OCI-LY7 (cell line): ENCODE data around the gene LARP7. TPM values are rescaled to one million over a fixed set of nuclear protein-coding genes. Genes with fewer than 3 reads are reported as not detected.
"Not testable (repeated sequence)": the region's sequence is repeated elsewhere in the genome, so short reads cannot be mapped to it uniquely, and the experiment has no call there.

Experiments used
- BruUV-seq: library from RNA; stranded (reverse); fragments of 400-500 nt; replicated peaks from 2 replicates; lab custom pipeline; 2021; lab: Mats Ljungman, UMichigan
- CTCF ChIA-PET: fragments of 300-600 bp; sonication (Branson Sonifier 250); formaldehyde crosslinking; loops from one replicate; lab custom pipeline; 2022; ENCODE audit warnings: antibody characterized with exemption; ENCODE audit not compliant: unreplicated experiment; lab: Charles Lee
- POLR2A ChIA-PET: fragments of 300-600 bp; sonication (Branson Sonifier 250); formaldehyde crosslinking; loops from one replicate; lab custom pipeline; 2022; ENCODE audit warnings: antibody characterized with exemption; lab: Charles Lee
- DNase-seq: peaks from one replicate; pipeline ENCODE4 v3.0.0-alpha.2; 2015; ENCODE audit warnings: low spot score
- H2AFZ ChIP-seq: fragments of 200-600 bp; sonication (generic), shearing (Covaris generic); 2 replicates; pipeline ENCODE4 v1.6.1; 2014; ENCODE audit warnings: mild to moderate bottlenecking, antibody characterized with exemption, low read length, moderate library complexity
- H3K27ac ChIP-seq: fragments of 200-600 bp; sonication (generic); 2 replicates; pipeline ENCODE4 v1.5.1; 2014; ENCODE audit warnings: mixed run types, low read depth, mild to moderate bottlenecking, moderate library complexity, low read length, inconsistent platforms; ENCODE audit not compliant: poor library complexity, severe bottlenecking
- H3K36me3 ChIP-seq: fragments of 200-600 bp; sonication (generic); 2 replicates; pipeline ENCODE4 v1.6.1; 2014; ENCODE audit warnings: mild to moderate bottlenecking, antibody characterized with exemption, low read length, moderate library complexity, mixed read lengths; ENCODE audit not compliant: insufficient read depth
- H3K4me1 ChIP-seq: fragments of 200-600 bp; sonication (generic); 2 replicates; pipeline ENCODE4 v1.5.1; 2014; ENCODE audit warnings: mild to moderate bottlenecking, low read length; ENCODE audit not compliant: insufficient read depth, poor library complexity, severe bottlenecking
- H3K4me2 ChIP-seq: fragments of 200-600 bp; sonication (generic); 2 replicates; pipeline ENCODE4 v1.6.1; 2014; ENCODE audit warnings: mild to moderate bottlenecking, low read length
- H3K4me3 ChIP-seq: fragments of 200-600 bp; sonication (generic); 2 replicates; pipeline ENCODE4 v1.5.1; 2014; ENCODE audit warnings: mild to moderate bottlenecking, low read depth, low read length; ENCODE audit not compliant: poor library complexity, severe bottlenecking
- H3K79me2 ChIP-seq: fragments of 200-600 bp; sonication (generic); 2 replicates; pipeline ENCODE4 v1.6.1; 2016; ENCODE audit warnings: low read depth, mild to moderate bottlenecking, low read length, moderate library complexity, mixed read lengths; ENCODE audit not compliant: insufficient read depth
- H3K9me2 ChIP-seq: fragments of 200-600 bp; sonication (generic); 2 replicates; pipeline ENCODE4 v1.6.1; 2016; ENCODE audit warnings: mild to moderate bottlenecking, low read length, mixed read lengths; ENCODE audit not compliant: insufficient read depth
- H3K9me3 ChIP-seq: fragments of 200-600 bp; sonication (generic); 2 replicates; pipeline ENCODE4 v1.6.1; 2014; ENCODE audit warnings: mild to moderate bottlenecking, mixed run types, low read length, mixed read lengths
- H4K20me1 ChIP-seq: fragments of 200-600 bp; sonication (generic); 2 replicates; pipeline ENCODE4 v1.6.1; 2014; ENCODE audit warnings: mild to moderate bottlenecking, antibody characterized with exemption, low read length, moderate library complexity, mixed read lengths; ENCODE audit not compliant: insufficient read depth
- CTCF ChIP-seq: fragments of 200-600 bp; sonication (generic); conservative IDR thresholded peaks from 2 replicates; pipeline ENCODE4 v1.5.1; 2014; ENCODE audit warnings: mild to moderate bottlenecking, antibody characterized with exemption, low read length, moderate library complexity, mixed read lengths
- EZH2phosphoT487 ChIP-seq: fragments of 200-600 bp; sonication (generic); IDR thresholded peaks from 2 replicates; pipeline ENCODE4 v1.6.1; 2018; ENCODE audit warnings: low read depth, borderline replicate concordance, mild to moderate bottlenecking, mixed run types, antibody characterized with exemption, low read length, moderate library complexity, mixed read lengths
- intact Hi-C: fragments of 100-400 bp; cut with micrococcal nuclease; formaldehyde crosslinking; loops from one replicate; pipeline ENCODE4 v1.10.0; 2022; ENCODE audit not compliant: unreplicated experiment
- total RNA-seq, 2 experiments: library from RNA; depleted of rRNA in 1 of 2; stranded (reverse); fragments of >200 nt in 1 of 2; shearing (Covaris generic) in 1 of 2; gene quantifications; 2 replicates each; pipeline ENCODE4 v1.2.3, GENCODE V29; 2014 to 2022

Gene LARP7
- total RNA-seq, 2 experiments from 2014 or later: 35.0 to 53.9 TPM

GRCh38 chr4:112594993-112595392 lies 42.0 kb upstream of the LARP7 start:
- peaks cover 30% of the 10 kb centered on the region for H3K36me3 ChIP-seq
- H3K9me3 ChIP-seq: 0 out of 2 replicates have a peak, but pooled peaks cover 3% of the 10 kb centered on the region
- DNase-seq: no peak
- BruUV-seq: no TSS peak
- H3K9me2 ChIP-seq: no peaks in the 10 kb centered on the region
- no peak overlapping the region for H3K4me3 ChIP-seq
- ChIA-PET POLR2A (no interaction called here), CTCF (no interaction called here)
- H3K4me2 ChIP-seq: no peak overlapping the region
- no peaks in the 10 kb centered on the region for H4K20me1 ChIP-seq
- H3K4me1 ChIP-seq: no peaks in the 10 kb centered on the region
- intact Hi-C loops: no loop called here
- no peak for TF ChIP-seq CTCF
- no peak for TF ChIP-seq EZH2phosphoT487
- H3K79me2 ChIP-seq: no peaks in the 10 kb centered on the region
- no peak overlapping the region for H2AFZ ChIP-seq
- no peak overlapping the region for H3K27ac ChIP-seq

GRCh38 chr4:112604589-112604988 lies 32.4 kb upstream of the LARP7 start:
- no peak overlapping the region for H3K27ac ChIP-seq
- H3K79me2 ChIP-seq: no peaks in the 10 kb centered on the region
- ChIA-PET CTCF (no interaction called here), POLR2A (interaction anchor here (1.7 kb wide), 1 partner anchor 20 kb away, joined by 3 read pairs; no protein-coding TSS in a partner anchor)
- no peak overlapping the region for H3K4me3 ChIP-seq
- H2AFZ ChIP-seq: no peak overlapping the region
- no peaks in the 10 kb centered on the region for H4K20me1 ChIP-seq
- H3K36me3 ChIP-seq: peaks cover 88% of the 10 kb centered on the region
- BruUV-seq: no TSS peak
- peak; percentile 46 for DNase-seq
- no peaks in the 10 kb centered on the region for H3K4me1 ChIP-seq
- H3K4me2 ChIP-seq: no peak overlapping the region
- intact Hi-C loops: loop anchor here (5.0 kb wide), 1 partner anchor 277 kb away; no protein-coding TSS in a partner anchor
- no peaks in the 10 kb centered on the region for H3K9me3 ChIP-seq
- H3K9me2 ChIP-seq: no peaks in the 10 kb centered on the region
- peak; percentile 87 for TF ChIP-seq CTCF
- no peak for TF ChIP-seq EZH2phosphoT487

GRCh38 chr4:112612814-112613213 lies 24.1 kb upstream of the LARP7 start:
- H3K9me3 ChIP-seq, POLR2A ChIA-PET, intact Hi-C loops, BruUV-seq, DNase-seq, H3K4me1 ChIP-seq, H3K4me2 ChIP-seq, H3K27ac ChIP-seq, H2AFZ ChIP-seq, H3K79me2 ChIP-seq, H3K9me2 ChIP-seq, CTCF ChIA-PET, H4K20me1 ChIP-seq, H3K4me3 ChIP-seq: not testable (repeated sequence)
- H3K36me3 ChIP-seq: peaks cover 73% of the 10 kb centered on the region
